Stimulated activated naive CD8-positive, alpha-beta T cell treated with anti-CD3 and anti-CD28 coated beads, Interleukin-15, amount 100 ng/mL, for 72 hours (primary cell): ENCODE results near the gene CCDC30.
"Not testable (repeated sequence)": the region's sequence is repeated elsewhere in the genome, so short reads cannot be mapped to it uniquely, and the experiment has no call there.

Experiments
- ATAC-seq: fragments of 150-1000 bp; cut with Tn5 transposase; 2 replicates; pipeline ENCODE4 v1.10.0; 2021; ENCODE audit warnings: mild to moderate bottlenecking, moderate library complexity
- DNase-seq, 2 donors: peaks; one replicate each; pipeline ENCODE4 v3.0.0; 2021 to 2022
- H3K27ac Mint-ChIP-seq, 2 donors: one replicate each; pipeline ENCODE4 v1.8.0; 2022; ENCODE audit warnings: mild to moderate bottlenecking in 2 of 2, mixed read lengths in 2 of 2, moderate library complexity in 2 of 2
- H3K27me3 Mint-ChIP-seq: one replicate; pipeline ENCODE4 v1.8.0; 2022; ENCODE audit warnings: mixed read lengths
- H3K4me1 Mint-ChIP-seq: one replicate; pipeline ENCODE4 v1.8.0; 2022; ENCODE audit warnings: mild to moderate bottlenecking, mixed read lengths
- H3K4me3 Mint-ChIP-seq, 2 donors: one replicate each; pipeline ENCODE4 v1.8.0; 2022; ENCODE audit warnings: mild to moderate bottlenecking in 2 of 2, mixed read lengths in 2 of 2, moderate library complexity in 1 of 2
- H3K9me3 Mint-ChIP-seq, 2 donors: one replicate each; pipeline ENCODE4 v1.8.0; 2022; ENCODE audit warnings: mixed read lengths in 2 of 2

CCDC30 gene

GRCh38 chr1:42681741-42682483 lies 218.8 kb downstream of the CCDC30 start, which contains the start of gene YBX1:
TSS of gene YBX1 (plus strand) at chr1:42682418. CDS start at chr1:42682566, 148 bp downstream.
- no peaks in the 10 kb centered on the region for H3K9me3 Mint-ChIP-seq
- peak within 1 kb of the TSS; percentile 94 to 98 for H3K4me3 Mint-ChIP-seq
- ATAC-seq, result peak; percentile 96
- peak within 1 kb of the TSS; percentile 95 to 99 for H3K27ac Mint-ChIP-seq
- H3K27me3 Mint-ChIP-seq, result no peaks in the 10 kb centered on the region
- peak; percentile 95 to 97 for DNase-seq
- peaks cover 50% of the 10 kb centered on the region for H3K4me1 Mint-ChIP-seq

DNA sequence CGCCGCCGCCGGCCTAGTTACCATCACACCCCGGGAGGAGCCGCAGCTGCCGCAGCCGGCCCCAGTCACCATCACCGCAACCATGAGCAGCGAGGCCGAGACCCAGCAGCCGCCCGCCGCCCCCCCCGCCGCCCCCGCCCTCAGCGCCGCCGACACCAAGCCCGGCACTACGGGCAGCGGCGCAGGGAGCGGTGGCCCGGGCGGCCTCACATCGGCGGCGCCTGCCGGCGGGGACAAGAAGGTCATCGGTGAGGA lies 219.3 kb downstream of the CCDC30 start:
- Mint-ChIP-seq H3K27ac (peak overlapping the region; percentile 95 to 99), H3K4me1 (peaks cover 55% of the 10 kb centered on the region), H3K4me3 (peak overlapping the region; percentile 91 to 94)
- not testable (repeated sequence) for DNase-seq, H3K9me3 Mint-ChIP-seq, H3K27me3 Mint-ChIP-seq
- peak; percentile 44 for ATAC-seq

DNA sequence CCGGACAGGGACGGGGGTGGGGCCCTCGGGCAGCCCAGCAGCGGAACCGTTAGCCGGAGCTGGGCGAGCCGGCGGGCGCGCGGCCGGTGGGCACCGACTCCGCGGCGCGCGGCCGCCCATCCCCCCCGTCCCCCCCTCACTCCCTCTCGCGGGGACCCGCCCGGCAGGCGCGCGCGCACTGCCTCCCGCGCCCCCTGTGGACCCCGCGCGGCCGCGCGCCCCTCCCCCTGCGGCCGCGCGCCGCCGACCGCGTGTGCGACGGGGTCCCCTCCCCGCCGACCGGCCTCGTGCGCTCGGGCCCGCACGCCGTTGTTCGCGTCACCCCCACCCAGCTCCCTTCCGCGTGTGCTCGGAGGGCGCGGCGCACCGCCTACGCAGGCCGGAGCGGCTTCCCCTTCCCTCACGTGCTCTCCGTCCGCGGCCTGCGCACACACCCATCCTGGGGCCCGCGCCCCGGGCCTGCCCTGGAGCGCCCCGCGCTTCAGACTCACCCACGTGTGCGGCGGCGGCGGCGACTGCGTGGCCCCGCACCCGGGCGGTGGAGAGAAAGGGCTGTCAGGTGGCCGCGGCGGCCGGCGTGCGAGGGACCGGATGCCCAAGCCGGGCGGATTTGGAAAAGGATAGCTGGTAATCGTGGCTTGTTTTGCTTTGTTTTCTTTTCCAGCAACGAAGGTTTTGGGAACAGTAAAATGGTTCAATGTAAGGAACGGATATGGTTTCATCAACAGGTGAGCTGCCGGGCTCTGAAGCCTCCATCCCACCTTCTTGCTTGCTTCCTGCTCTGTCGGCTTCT lies 219.8 kb downstream of the CCDC30 start:
- Mint-ChIP-seq H3K27ac (peak overlapping the region; percentile 93 to 96), H3K9me3 (no peaks in the 10 kb centered on the region), H3K4me1 (peaks cover 60% of the 10 kb centered on the region), H3K27me3 (no peaks in the 10 kb centered on the region), H3K4me3 (peak overlapping the region; percentile 92 to 98)
- ATAC-seq (peak; percentile 51), DNase-seq (peak; percentile 66 to 71)

DNA sequence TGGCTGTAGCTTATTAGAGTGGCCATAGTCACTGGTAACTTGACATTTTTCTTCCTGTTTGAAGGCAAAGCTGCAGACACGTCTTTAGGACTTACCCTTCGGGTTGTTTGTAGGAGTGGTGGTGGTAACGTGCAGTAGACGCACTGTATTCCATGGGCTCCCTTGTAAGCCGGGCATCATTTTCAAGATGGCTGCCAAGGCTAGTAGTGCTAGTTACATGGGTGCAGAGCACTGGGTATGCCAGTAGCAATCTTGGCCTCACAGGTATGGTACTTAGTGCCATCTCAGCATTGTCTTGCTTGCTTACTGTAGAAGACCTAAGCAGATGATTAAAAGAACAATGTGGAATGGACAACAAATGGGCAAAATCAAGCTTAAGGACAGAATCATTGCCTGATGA lies 221.1 kb downstream of the CCDC30 start:
- Mint-ChIP-seq H3K9me3 (no peaks in the 10 kb centered on the region), H3K27ac (peak overlapping the region; percentile 17 to 96), H3K4me1 (peaks cover 72% of the 10 kb centered on the region), H3K4me3 (peak overlapping the region; percentile 92 to 98), H3K27me3 (no peaks in the 10 kb centered on the region)
- DNase-seq (no peak), ATAC-seq (no peak)

- no peak overlapping the region for H3K27ac Mint-ChIP-seq
- no peak for ATAC-seq
- H3K4me3 Mint-ChIP-seq, result peak overlapping the region; percentile 56 to 98
Observed at GRCh38 chr1:42686418-42686817, 223.3 kb downstream of the CCDC30 start.

DNA sequence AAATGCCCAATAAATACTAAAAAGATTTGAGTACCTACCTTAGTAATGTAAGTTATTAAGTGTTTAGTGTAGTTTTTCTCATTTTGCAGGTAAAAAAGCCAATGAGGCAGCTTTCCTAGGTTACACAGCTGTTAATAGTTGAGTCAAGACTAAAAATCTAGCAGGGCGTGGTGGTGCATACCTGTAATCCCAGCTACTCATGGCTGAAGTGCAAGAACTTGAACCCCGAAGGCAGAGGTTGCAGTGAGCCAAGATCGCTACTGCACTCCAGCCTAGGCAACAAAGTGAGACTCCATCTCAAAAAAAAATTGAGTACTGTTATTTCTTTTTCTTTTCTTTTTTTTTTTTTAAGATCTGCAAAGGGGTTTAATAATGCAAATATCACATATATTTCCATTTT lies 226.8 kb downstream of the CCDC30 start:
- DNase-seq (no peak), ATAC-seq (no peak)
- Mint-ChIP-seq H3K4me3 (peak overlapping the region in 1 of 2 donors; percentile 57), H3K4me1 (peaks cover 87% of the 10 kb centered on the region), H3K9me3 (no peaks in the 10 kb centered on the region), H3K27ac (peak overlapping the region in 1 of 2 donors; percentile 40), H3K27me3 (no peaks in the 10 kb centered on the region)

More at GRCh38 chr1:42686418-42686817, 223.3 kb downstream of the CCDC30 start:
- H3K9me3 Mint-ChIP-seq, result no peaks in the 10 kb centered on the region
- DNase-seq, result no peak
- peaks cover 75% of the 10 kb centered on the region for H3K4me1 Mint-ChIP-seq
- H3K27me3 Mint-ChIP-seq, result no peaks in the 10 kb centered on the region

- H3K4me3 Mint-ChIP-seq, result peak overlapping the region in 1 of 2 donors; percentile 57
- H3K4me1 Mint-ChIP-seq, result peaks cover 87% of the 10 kb centered on the region
- H3K27me3 Mint-ChIP-seq, result no peaks in the 10 kb centered on the region
- ATAC-seq, result peak; percentile 76
- H3K27ac Mint-ChIP-seq, result peak overlapping the region; percentile 30 to 80
- no peaks in the 10 kb centered on the region for H3K9me3 Mint-ChIP-seq
- no peak for DNase-seq
Observed at GRCh38 chr1:42690477-42691156, 227.5 kb downstream of the CCDC30 start.

DNA sequence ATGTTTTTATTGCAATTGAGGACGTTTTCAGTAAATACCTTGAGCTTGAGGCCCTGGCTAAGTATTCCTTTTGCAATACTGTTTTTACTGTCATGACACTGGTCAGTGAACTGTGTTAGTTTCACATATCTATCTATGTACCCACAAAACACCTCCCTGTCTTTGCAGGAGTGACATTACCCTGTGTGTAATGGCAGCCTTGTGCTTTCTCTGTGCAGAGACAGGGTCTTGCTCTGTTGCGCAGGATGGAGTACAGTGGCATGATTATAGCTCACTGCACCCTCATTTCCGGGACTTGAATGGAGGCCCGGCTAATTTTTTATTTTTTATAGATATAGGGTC lies 228.0 kb downstream of the CCDC30 start:
- Mint-ChIP-seq H3K9me3 (no peaks in the 10 kb centered on the region), H3K27me3 (no peaks in the 10 kb centered on the region), H3K4me3 (peak overlapping the region in 1 of 2 donors; percentile 35), H3K4me1 (peaks cover 83% of the 10 kb centered on the region), H3K27ac (no peak overlapping the region)
- DNase-seq, result no peak
- peak; percentile 57 for ATAC-seq

DNA sequence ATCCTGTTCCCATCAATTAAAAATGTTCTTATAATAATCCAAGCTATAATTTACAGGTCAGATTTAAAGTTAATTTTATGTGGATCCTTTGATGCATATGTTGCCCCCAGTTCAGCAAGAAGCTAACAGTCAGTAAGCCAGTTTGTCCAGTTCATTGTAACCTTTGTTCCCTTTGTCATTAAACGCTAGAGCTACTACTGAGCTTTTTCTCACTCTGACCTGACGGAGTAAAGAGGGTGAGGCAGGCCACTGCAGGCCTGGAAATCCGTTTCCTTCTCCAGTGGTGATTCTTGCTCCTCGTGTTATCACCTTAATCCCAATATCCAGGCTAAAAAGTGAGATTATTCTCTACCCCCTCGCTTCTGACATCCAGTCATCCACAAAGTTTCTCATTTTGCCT lies 229.4 kb downstream of the CCDC30 start:
- H3K27me3 Mint-ChIP-seq, result no peaks in the 10 kb centered on the region

DNA sequence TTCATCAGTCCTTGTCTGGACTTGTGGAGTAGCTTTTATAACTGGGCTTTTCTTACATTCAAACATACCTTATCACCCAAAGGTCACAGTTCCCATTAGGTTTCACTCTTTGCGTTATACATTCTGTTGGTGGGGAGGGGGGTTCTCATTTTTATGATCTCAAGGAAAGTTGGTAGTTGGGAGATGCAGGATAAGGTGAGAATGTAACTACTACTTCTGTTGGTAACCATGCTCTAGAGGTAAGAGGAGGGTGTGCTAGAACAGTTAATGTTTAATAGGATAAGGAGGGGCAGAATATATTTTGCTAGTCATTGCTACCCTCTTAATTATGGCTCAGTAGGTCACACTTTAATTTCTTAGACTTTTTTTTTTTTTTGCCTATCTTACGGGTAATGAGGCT lies 229.8 kb downstream of the CCDC30 start:
- DNase-seq (no peak), ATAC-seq (no peak)
- peak overlapping the region; percentile 6 to 81 for H3K27ac Mint-ChIP-seq
- H3K4me3 Mint-ChIP-seq, result no peak overlapping the region
- no peaks in the 10 kb centered on the region for H3K27me3 Mint-ChIP-seq
- H3K4me1 Mint-ChIP-seq, result peaks cover 67% of the 10 kb centered on the region
- H3K9me3 Mint-ChIP-seq, result no peaks in the 10 kb centered on the region

More for the DNA sequence above, 229.4 kb downstream of the CCDC30 start:
- ATAC-seq (no peak), DNase-seq (no peak)
- peak overlapping the region in 1 of 2 donors; percentile 29 for H3K4me3 Mint-ChIP-seq
- H3K4me1 Mint-ChIP-seq, result peaks cover 71% of the 10 kb centered on the region
- H3K27ac Mint-ChIP-seq, result peak overlapping the region; percentile 34 to 81
- no peaks in the 10 kb centered on the region for H3K9me3 Mint-ChIP-seq

DNA sequence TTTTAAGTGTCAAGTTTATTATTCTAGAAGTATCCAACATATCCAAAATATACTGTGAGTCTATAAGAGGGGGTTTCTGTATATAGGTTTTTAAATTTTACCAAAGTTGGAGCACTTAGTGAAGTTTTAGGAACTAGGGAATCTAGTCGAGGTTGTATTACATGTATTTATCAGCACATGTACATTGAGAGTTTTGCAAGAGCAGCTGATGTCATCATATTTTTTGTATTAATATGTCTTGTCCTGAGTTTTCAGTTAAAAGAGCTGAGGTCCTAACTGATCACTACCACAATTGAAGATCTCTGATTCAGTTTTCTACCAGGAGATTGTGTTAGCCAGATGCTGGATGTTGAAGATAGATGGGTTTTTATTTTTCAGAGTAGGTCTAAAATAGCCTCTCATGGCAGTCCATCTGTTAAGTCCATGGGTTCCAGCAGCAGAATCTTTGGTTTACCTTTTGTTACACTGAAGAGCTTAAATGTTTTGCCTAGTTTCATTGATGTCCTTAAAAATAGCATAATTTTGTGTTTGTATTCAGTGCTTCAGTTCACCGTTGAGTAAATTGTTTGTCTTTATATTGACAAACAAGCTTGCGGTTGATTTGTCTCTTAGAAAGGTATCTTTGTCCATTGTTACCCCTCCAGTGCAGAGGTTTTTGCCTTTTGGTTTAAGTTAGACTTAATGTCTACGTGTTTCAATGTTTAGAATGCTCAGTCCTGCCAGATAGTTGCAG lies 235.2 kb downstream of the CCDC30 start:
- Mint-ChIP-seq H3K4me1 (peaks cover 33% of the 10 kb centered on the region), H3K4me3 (no peak overlapping the region), H3K27ac (peak overlapping the region in 1 of 2 donors; percentile 69), H3K9me3 (no peaks in the 10 kb centered on the region), H3K27me3 (no peaks in the 10 kb centered on the region)
- ATAC-seq (no peak), DNase-seq (no peak)

DNA sequence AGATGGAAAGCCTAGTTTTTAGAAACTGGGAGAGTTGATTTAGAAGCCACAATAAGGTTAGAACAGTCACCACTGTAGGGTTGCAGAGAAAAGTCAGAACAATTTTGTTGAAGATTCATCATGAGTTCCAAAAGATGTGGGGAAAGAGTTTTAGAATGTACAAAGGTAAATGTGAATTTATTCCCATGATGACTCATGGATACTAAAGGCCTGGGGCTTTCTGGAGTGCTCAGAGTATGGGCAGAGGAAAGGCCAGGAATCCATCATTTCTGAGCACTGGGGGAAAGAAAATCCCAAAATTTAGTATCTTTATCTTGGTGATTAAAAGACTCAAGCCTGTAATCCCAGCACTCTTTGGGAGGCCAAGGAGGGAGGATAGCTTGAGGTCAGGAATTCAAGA lies 236.9 kb downstream of the CCDC30 start:
- Mint-ChIP-seq H3K9me3 (no peaks in the 10 kb centered on the region), H3K27ac (no peak overlapping the region), H3K27me3 (no peaks in the 10 kb centered on the region), H3K4me1 (peaks cover 21% of the 10 kb centered on the region), H3K4me3 (no peak overlapping the region)
- ATAC-seq (no peak), DNase-seq (no peak)

- ATAC-seq (no peak), DNase-seq (no peak)
- H3K9me3 Mint-ChIP-seq, result no peaks in the 10 kb centered on the region
- H3K4me1 Mint-ChIP-seq, result peaks cover 11% of the 10 kb centered on the region
- no peaks in the 10 kb centered on the region for H3K27me3 Mint-ChIP-seq
- no peak overlapping the region for H3K4me3 Mint-ChIP-seq
- H3K27ac Mint-ChIP-seq, result no peak overlapping the region
Observed at GRCh38 chr1:42703888-42704464, 240.9 kb downstream of the CCDC30 start.
